ENCODE data around the gene CTNNA3.

CTNNA3 gene

GRCh38 chr10:67098461-67098860, 597.5 kb downstream of the CTNNA3 start:
- DNase-seq = no peak

- DNase-seq = no peak
These were observed 600.5 kb downstream of the CTNNA3 start for GRCh38 chr10:67095531-67095930.

GRCh38 chr10:67088036-67088435, 608.0 kb downstream of the CTNNA3 start:
- no peak for DNase-seq

- no peak for DNase-seq
These were observed 608.9 kb downstream of the CTNNA3 start for GRCh38 chr10:67087135-67087425.

- DNase-seq = no peak
These were observed 609.5 kb downstream of the CTNNA3 start for GRCh38 chr10:67086327-67087134.

GRCh38 chr10:67079126-67079525, 616.9 kb downstream of the CTNNA3 start:
- no peak for DNase-seq

- DNase-seq = no peak
These were observed 618.6 kb downstream of the CTNNA3 start for GRCh38 chr10:67077376-67077775.

GRCh38 chr10:67076144-67076543, 619.9 kb downstream of the CTNNA3 start:
- DNase-seq = no peak

GRCh38 chr10:67075491-67075971, 620.5 kb downstream of the CTNNA3 start:
- no peak for DNase-seq

- no peak for DNase-seq
These were observed 623.3 kb downstream of the CTNNA3 start for GRCh38 chr10:67072654-67073053.

GRCh38 chr10:67050415-67050814, 645.6 kb downstream of the CTNNA3 start:
- DNase-seq = no peak

- no peak for DNase-seq
These were observed 646.0 kb downstream of the CTNNA3 start for GRCh38 chr10:67049988-67050387.

- no peak for DNase-seq
These were observed 649.5 kb downstream of the CTNNA3 start for GRCh38 chr10:67046507-67046906.

- DNase-seq = no peak
These were observed 650.6 kb downstream of the CTNNA3 start for GRCh38 chr10:67045404-67045803.

- DNase-seq = no peak
These were observed 653.0 kb downstream of the CTNNA3 start for GRCh38 chr10:67043041-67043440.

- no peak for DNase-seq
These were observed 659.2 kb downstream of the CTNNA3 start for GRCh38 chr10:67036808-67037207.

- no peak for DNase-seq
These were observed 662.1 kb downstream of the CTNNA3 start for GRCh38 chr10:67033878-67034277.

- no peak for DNase-seq
These were observed 673.9 kb downstream of the CTNNA3 start for GRCh38 chr10:67022099-67022498.

- DNase-seq = no peak
These were observed 678.8 kb downstream of the CTNNA3 start for GRCh38 chr10:67017218-67017617.

GRCh38 chr10:67015225-67015624, 680.8 kb downstream of the CTNNA3 start:
- DNase-seq = no peak

- no peak for DNase-seq
These were observed 684.0 kb downstream of the CTNNA3 start for GRCh38 chr10:67011981-67012380.

GRCh38 chr10:67011480-67011879, 684.5 kb downstream of the CTNNA3 start:
- no peak for DNase-seq

GRCh38 chr10:67005981-67006380, 690.0 kb downstream of the CTNNA3 start:
- DNase-seq = no peak

- no peak for DNase-seq
These were observed 691.3 kb downstream of the CTNNA3 start for GRCh38 chr10:67004690-67005089.
